Activated B cell treated with CpG ODN at 0.5 μM for 24 hours (primary cell): Measurements from ENCODE around the gene APCDD1. TPM values are rescaled to one million over a fixed set of nuclear protein-coding genes. Genes with fewer than 3 reads are reported as not detected.

Source experiments
- ATAC-seq: fragments of 200-7000 bp; cut with Tn5 transposase; one replicate; pipeline ENCODE4 v1.10.0; 2021; ENCODE audit warnings: low read depth, mild to moderate bottlenecking, moderate library complexity
- CTCF ChIA-PET: fragments of 350-600 bp; sonication (Branson Sonifier 250); formaldehyde crosslinking; loops from one replicate; lab custom pipeline; 2021; ENCODE audit warnings: antibody characterized with exemption; lab: Charles Lee
- POLR2A ChIA-PET: fragments of 350-600 bp; sonication (Branson Sonifier 250); formaldehyde crosslinking; loops from one replicate; lab custom pipeline; 2021; ENCODE audit warnings: antibody characterized with exemption; lab: Charles Lee
- DNase-seq: peaks from one replicate; pipeline ENCODE4 v3.0.0; 2022
- H3K27ac Mint-ChIP-seq: one replicate; pipeline ENCODE4 v1.8.0; 2020; ENCODE audit warnings: mixed read lengths
- H3K27me3 Mint-ChIP-seq: one replicate; pipeline ENCODE4 v1.8.0; 2021; ENCODE audit warnings: mixed read lengths
- H3K36me3 Mint-ChIP-seq: one replicate; pipeline ENCODE4 v1.8.0; 2021; ENCODE audit warnings: low read depth, mixed read lengths
- H3K4me1 Mint-ChIP-seq: one replicate; pipeline ENCODE4 v1.8.0; 2021; ENCODE audit warnings: mixed read lengths
- H3K4me3 Mint-ChIP-seq: one replicate; pipeline ENCODE4 v1.8.0; 2020; ENCODE audit warnings: mild to moderate bottlenecking, mixed read lengths
- H3K9me3 Mint-ChIP-seq: one replicate; pipeline ENCODE4 v1.8.0; 2020; ENCODE audit warnings: mixed read lengths
- intact Hi-C: fragments of 100-400 bp; cut with micrococcal nuclease; formaldehyde crosslinking; loops from one replicate; pipeline ENCODE4 v1.15.1; 2024
- total RNA-seq: library from RNA; stranded (reverse); gene quantifications from 2 replicates; pipeline ENCODE4 v1.2.3, GENCODE V29; 2022
- TF ChIP-seq, protein P1 (sequence below): fragments of 200-600 bp; IDR thresholded peaks from one replicate; pipeline ENCODE4 v1.8.0; 2022; ENCODE audit warnings: antibody characterized with exemption, mild to moderate bottlenecking

APCDD1 gene
- total RNA-seq, 1 donor from 2014 or later = 0.38 TPM

DNA sequence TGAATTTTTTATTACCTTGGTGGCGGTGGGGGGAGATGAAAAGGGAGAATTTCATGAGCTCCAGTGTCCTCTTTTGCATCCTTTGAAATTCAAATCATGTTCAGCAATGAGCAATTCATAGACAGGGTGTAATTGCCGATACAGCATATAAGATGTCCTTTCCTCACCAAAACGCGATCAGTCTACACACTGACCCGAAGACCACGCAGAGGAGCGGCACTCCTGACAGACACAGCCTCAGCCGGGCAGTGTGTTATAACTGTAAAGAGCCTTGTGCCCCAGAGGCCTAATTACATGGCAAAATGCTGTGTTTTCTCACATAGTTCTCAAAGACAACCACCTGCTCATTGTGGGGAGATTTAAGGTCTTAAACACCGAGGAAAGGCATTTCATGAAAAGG lies 38.4 kb upstream of the APCDD1 start:
- intact Hi-C loops = no loop called here
- no peak overlapping the region for H3K27ac Mint-ChIP-seq
- no peak overlapping the region for H3K4me3 Mint-ChIP-seq
- H3K27me3 Mint-ChIP-seq = peaks cover 3% of the 10 kb centered on the region
- no peaks in the 10 kb centered on the region for H3K36me3 Mint-ChIP-seq
- POLR2A ChIA-PET = no interaction called here
- no peak for ATAC-seq
- no peak for DNase-seq
- H3K4me1 Mint-ChIP-seq = no peaks in the 10 kb centered on the region
- H3K9me3 Mint-ChIP-seq = no peaks in the 10 kb centered on the region
- TF ChIP-seq, protein P1, sequence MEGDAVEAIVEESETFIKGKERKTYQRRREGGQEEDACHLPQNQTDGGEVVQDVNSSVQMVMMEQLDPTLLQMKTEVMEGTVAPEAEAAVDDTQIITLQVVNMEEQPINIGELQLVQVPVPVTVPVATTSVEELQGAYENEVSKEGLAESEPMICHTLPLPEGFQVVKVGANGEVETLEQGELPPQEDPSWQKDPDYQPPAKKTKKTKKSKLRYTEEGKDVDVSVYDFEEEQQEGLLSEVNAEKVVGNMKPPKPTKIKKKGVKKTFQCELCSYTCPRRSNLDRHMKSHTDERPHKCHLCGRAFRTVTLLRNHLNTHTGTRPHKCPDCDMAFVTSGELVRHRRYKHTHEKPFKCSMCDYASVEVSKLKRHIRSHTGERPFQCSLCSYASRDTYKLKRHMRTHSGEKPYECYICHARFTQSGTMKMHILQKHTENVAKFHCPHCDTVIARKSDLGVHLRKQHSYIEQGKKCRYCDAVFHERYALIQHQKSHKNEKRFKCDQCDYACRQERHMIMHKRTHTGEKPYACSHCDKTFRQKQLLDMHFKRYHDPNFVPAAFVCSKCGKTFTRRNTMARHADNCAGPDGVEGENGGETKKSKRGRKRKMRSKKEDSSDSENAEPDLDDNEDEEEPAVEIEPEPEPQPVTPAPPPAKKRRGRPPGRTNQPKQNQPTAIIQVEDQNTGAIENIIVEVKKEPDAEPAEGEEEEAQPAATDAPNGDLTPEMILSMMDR = no peak
- CTCF ChIA-PET = no interaction called here

DNA sequence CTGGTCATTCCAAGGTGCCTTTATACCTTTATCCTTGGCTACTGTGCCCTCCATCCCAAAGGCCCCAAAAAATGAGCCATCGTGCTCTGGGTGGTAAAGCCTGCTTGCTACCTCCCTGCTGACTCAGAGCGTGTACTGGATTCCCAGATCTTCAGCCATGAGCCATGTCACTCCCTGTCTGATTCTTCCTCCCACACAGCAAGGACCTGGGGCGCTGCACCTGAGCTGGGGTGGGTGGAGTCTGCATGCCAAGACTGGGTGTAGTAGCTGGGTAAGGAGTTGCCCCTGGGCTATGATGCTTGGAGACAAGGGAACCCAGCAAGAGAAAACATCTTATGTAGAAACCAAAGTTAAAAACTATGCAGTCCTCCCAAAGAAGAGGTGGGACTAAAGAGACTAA lies 37.2 kb upstream of the APCDD1 start:
- Mint-ChIP-seq H3K27me3 (peaks cover 3% of the 10 kb centered on the region), H3K9me3 (no peaks in the 10 kb centered on the region), H3K4me1 (no peaks in the 10 kb centered on the region), H3K27ac (no peak overlapping the region), H3K36me3 (no peaks in the 10 kb centered on the region), H3K4me3 (no peak overlapping the region)
- TF ChIP-seq, protein P1 = no peak
- intact Hi-C loops = no loop called here
- ChIA-PET CTCF (no interaction called here), POLR2A (no interaction called here)
- no peak for DNase-seq
- no peak for ATAC-seq

DNA sequence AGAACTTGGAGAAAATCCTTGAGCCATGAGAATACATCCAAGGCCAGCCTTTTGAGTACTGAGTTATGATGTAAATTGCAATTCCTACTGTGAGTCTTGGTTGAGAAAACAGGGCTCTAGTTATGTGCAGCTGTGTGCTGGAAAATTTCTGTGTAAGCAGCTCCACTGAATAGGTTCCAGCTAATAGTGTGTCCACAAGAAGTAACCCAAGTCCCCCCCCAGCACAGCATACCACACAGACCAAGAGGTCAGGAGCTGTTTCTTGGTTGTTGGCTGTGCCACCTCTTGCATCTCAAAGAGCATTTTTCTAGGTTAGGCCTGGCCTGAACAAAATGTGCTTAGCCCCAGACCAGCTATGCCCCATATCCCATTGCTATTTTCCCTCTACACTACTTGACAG lies 36.8 kb upstream of the APCDD1 start:
- POLR2A ChIA-PET = no interaction called here
- TF ChIP-seq, protein P1 = no peak
- no peak for DNase-seq
- no peak overlapping the region for H3K27ac Mint-ChIP-seq
- CTCF ChIA-PET = no interaction called here
- peaks cover 3% of the 10 kb centered on the region for H3K27me3 Mint-ChIP-seq
- intact Hi-C loops = no loop called here
- H3K4me1 Mint-ChIP-seq = no peaks in the 10 kb centered on the region
- H3K9me3 Mint-ChIP-seq = no peaks in the 10 kb centered on the region
- no peak for ATAC-seq
- H3K36me3 Mint-ChIP-seq = no peaks in the 10 kb centered on the region
- no peak overlapping the region for H3K4me3 Mint-ChIP-seq

DNA sequence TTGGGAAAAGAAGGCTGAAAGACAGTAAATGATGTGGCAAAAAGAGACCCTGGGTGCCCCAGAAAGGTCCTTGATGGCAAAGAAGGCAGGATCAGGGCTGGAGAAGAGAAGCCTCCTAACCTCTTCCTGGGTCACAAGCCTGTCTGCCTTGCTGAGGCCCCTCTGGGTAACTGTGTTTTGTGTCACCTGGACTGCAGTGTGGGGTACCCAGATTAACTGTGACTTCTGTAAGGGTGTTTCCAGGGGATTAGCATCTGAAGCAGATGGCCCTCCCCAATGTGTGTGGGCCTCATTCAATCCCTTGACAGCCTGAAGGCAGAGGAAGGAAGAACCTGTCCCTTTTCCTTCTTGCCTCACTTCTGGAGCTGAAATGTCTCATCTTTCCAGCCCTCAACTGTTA lies 35.6 kb upstream of the APCDD1 start:
- DNase-seq = no peak
- H3K9me3 Mint-ChIP-seq = no peaks in the 10 kb centered on the region
- H3K36me3 Mint-ChIP-seq = no peaks in the 10 kb centered on the region
- ChIA-PET CTCF (no interaction called here), POLR2A (no interaction called here)
- ATAC-seq = no peak
- peaks cover 6% of the 10 kb centered on the region for H3K27me3 Mint-ChIP-seq
- TF ChIP-seq, protein P1 = no peak
- H3K27ac Mint-ChIP-seq = no peak overlapping the region
- intact Hi-C loops = no loop called here
- H3K4me3 Mint-ChIP-seq = no peak overlapping the region
- no peaks in the 10 kb centered on the region for H3K4me1 Mint-ChIP-seq

DNA sequence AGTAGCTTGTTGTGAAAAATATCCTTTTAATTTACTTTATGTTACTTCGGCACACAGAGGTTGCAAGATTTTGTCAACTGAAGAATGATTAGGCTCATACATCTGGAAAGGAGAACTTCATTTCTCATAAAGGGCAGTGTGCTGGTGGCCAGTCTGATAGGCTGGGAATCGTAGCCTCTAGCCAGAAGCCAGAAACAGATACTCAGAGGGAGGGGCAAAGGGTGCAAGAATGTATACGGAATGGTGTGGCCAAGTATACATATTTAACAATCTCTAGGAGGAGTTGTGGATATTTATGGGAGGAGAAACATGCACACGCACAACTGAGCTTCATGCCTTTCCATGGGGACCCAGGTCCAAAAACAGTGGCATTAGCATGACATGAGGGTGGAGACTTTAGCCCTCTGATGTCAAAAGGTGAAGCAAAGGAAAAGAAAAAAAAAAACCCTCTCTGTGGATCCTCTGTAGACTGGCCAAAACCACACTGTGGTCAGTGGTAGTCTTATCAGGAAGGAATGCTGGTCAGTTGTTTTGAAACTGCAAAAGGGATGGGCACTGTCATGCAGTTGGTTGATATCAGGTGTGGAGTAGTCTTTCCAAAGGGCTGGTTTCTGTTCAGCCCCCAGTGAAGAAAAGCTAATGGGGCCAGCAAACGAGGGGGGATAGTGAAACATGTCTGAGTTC lies 34.9 kb upstream of the APCDD1 start:
- intact Hi-C loops = no loop called here
- ATAC-seq = no peak
- H3K27ac Mint-ChIP-seq = no peak overlapping the region

More for the DNA sequence above, 34.9 kb upstream of the APCDD1 start:
- Mint-ChIP-seq H3K27me3 (peaks cover 10% of the 10 kb centered on the region), H3K9me3 (no peaks in the 10 kb centered on the region), H3K4me1 (no peaks in the 10 kb centered on the region), H3K4me3 (no peak overlapping the region), H3K36me3 (no peaks in the 10 kb centered on the region)
- DNase-seq = no peak
- TF ChIP-seq, protein P1 = no peak
- CTCF ChIA-PET = no interaction called here
- POLR2A ChIA-PET = no interaction called here
